ENCODE measurements around the gene CTIF. TPM values are rescaled to one million over a fixed set of nuclear protein-coding genes. Genes with fewer than 3 reads are reported as not detected.

Gene CTIF
- total and polyA plus RNA-seq, 2 experiments from 2014 or later: 8.6 to 14.4 TPM

GRCh38 chr18:48855422-48856377 is 316.9 kb downstream of the CTIF start:
- Mint-ChIP-seq H3K9me3 (no peaks in the 10 kb centered on the region), H3K27ac (no peak overlapping the region), H3K4me3 (no peak overlapping the region), H3K27me3 (ENCODE audit: insufficient read depth, low read depth, poor library complexity) (peaks cover 13% of the 10 kb centered on the region), H3K36me3 (ENCODE audit: low read depth) (no peaks in the 10 kb centered on the region; the same call in 2 of the 3 replicates), H3K4me1 (peaks cover 47% of the 10 kb centered on the region)
- H3F3A ChIP-seq (replicated peaks; ENCODE audit: low read depth): no peaks in the 10 kb centered on the region
- H3K4me1 ChIP-seq (ENCODE audit: insufficient read depth): peaks cover 22% of the 10 kb centered on the region
- no peaks in the 10 kb centered on the region for H3K27me3 ChIP-seq (ENCODE audit: insufficient read depth)
- no peak overlapping the region for H3K27ac ChIP-seq (ENCODE audit: low read depth)
- H4K20me1 ChIP-seq (replicated peaks; ENCODE audit: insufficient read depth): no peaks in the 10 kb centered on the region
- no peak overlapping the region for H3K4me2 ChIP-seq
- no peaks in the 10 kb centered on the region for H3K36me3 ChIP-seq (ENCODE audit: insufficient read depth)
- H3K79me2 ChIP-seq (replicated peaks; ENCODE audit: insufficient read depth): no peaks in the 10 kb centered on the region
- TF ChIP-seq CREB1 (CRISPR knock-in tag; IDR thresholded peaks at IDR 0.05; ENCODE audit: low read depth): no peak
- no peak for TF ChIP-seq ETS1 (IDR thresholded peaks at IDR 0.05)
- TF ChIP-seq ZNF331 (CRISPR knock-in tag; IDR thresholded peaks at IDR 0.05; ENCODE audit: low read depth): no peak
- TF ChIP-seq JUNB (IDR thresholded peaks at IDR 0.05; ENCODE audit: unreplicated experiment): no peak
- TF ChIP-seq, protein P1, sequence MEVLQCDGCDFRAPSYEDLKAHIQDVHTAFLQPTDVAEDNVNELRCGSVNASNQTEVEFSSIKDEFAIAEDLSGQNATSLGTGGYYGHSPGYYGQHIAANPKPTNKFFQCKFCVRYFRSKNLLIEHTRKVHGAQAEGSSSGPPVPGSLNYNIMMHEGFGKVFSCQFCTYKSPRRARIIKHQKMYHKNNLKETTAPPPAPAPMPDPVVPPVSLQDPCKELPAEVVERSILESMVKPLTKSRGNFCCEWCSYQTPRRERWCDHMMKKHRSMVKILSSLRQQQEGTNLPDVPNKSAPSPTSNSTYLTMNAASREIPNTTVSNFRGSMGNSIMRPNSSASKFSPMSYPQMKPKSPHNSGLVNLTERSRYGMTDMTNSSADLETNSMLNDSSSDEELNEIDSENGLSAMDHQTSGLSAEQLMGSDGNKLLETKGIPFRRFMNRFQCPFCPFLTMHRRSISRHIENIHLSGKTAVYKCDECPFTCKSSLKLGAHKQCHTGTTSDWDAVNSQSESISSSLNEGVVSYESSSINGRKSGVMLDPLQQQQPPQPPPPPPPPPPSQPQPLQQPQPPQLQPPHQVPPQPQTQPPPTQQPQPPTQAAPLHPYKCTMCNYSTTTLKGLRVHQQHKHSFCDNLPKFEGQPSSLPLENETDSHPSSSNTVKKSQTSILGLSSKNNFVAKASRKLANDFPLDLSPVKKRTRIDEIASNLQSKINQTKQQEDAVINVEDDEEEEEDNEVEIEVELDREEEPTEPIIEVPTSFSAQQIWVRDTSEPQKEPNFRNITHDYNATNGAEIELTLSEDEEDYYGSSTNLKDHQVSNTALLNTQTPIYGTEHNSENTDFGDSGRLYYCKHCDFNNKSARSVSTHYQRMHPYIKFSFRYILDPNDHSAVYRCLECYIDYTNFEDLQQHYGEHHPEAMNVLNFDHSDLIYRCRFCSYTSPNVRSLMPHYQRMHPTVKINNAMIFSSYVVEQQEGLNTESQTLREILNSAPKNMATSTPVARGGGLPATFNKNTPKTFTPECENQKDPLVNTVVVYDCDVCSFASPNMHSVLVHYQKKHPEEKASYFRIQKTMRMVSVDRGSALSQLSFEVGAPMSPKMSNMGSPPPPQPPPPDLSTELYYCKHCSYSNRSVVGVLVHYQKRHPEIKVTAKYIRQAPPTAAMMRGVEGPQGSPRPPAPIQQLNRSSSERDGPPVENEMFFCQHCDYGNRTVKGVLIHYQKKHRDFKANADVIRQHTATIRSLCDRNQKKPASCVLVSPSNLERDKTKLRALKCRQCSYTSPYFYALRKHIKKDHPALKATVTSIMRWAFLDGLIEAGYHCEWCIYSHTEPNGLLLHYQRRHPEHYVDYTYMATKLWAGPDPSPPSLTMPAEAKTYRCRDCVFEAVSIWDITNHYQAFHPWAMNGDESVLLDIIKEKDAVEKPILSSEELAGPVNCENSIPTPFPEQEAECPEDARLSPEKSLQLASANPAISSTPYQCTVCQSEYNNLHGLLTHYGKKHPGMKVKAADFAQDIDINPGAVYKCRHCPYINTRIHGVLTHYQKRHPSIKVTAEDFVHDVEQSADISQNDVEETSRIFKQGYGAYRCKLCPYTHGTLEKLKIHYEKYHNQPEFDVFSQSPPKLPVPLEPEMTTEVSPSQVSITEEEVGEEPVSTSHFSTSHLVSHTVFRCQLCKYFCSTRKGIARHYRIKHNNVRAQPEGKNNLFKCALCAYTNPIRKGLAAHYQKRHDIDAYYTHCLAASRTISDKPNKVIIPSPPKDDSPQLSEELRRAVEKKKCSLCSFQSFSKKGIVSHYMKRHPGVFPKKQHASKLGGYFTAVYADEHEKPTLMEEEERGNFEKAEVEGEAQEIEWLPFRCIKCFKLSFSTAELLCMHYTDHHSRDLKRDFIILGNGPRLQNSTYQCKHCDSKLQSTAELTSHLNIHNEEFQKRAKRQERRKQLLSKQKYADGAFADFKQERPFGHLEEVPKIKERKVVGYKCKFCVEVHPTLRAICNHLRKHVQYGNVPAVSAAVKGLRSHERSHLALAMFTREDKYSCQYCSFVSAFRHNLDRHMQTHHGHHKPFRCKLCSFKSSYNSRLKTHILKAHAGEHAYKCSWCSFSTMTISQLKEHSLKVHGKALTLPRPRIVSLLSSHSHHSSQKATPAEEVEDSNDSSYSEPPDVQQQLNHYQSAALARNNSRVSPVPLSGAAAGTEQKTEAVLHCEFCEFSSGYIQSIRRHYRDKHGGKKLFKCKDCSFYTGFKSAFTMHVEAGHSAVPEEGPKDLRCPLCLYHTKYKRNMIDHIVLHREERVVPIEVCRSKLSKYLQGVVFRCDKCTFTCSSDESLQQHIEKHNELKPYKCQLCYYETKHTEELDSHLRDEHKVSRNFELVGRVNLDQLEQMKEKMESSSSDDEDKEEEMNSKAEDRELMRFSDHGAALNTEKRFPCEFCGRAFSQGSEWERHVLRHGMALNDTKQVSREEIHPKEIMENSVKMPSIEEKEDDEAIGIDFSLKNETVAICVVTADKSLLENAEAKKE (CRISPR knock-in tag; IDR thresholded peaks at IDR 0.05): no peak
- TF ChIP-seq STAT1 (IDR thresholded peaks at IDR 0.05; ENCODE audit: unreplicated experiment): no peak
- no peak for TF ChIP-seq ZNF114 (CRISPR knock-in tag; IDR thresholded peaks at IDR 0.05)
- TF ChIP-seq REST (IDR thresholded peaks at IDR 0.05; ENCODE audit: unreplicated experiment): no peak
- no peak for TF ChIP-seq EZH2 (IDR thresholded peaks at IDR 0.05; ENCODE audit: low read depth, unreplicated experiment)
- no peak for TF ChIP-seq CTCF (conservative IDR thresholded peaks at IDR 0.05; ENCODE audit: low read depth in 2 of 2)
- TF ChIP-seq NANOG (IDR thresholded peaks at IDR 0.05; ENCODE audit: borderline replicate concordance): no peak
- no peak for TF ChIP-seq POLR2AphosphoS5 (IDR thresholded peaks at IDR 0.05; ENCODE audit: low read depth)
- no peak for TF ChIP-seq EZH2phosphoT487 (IDR thresholded peaks at IDR 0.05; ENCODE audit: unreplicated experiment)
- no peak overlapping the region for H2AFZ ChIP-seq
- no peaks in the 10 kb centered on the region for H3K9me2 ChIP-seq (ENCODE audit: insufficient read depth)
- ATAC-seq (no peak), DNase-seq (ENCODE audit: low spot score) (no peak)
- H3K4me3 ChIP-seq: no peak overlapping the region
